Endothelial cell of umbilical vein (primary cell): ENCODE measurements around the gene FAM124B.

ENCODE experiments used
- CTCF ChIP-seq, 2 donors: IDR thresholded peaks; 1 replicate in 1 of 2; 2 replicates in 1 of 2; pipeline ENCODE4 v1.5.1; 2011; ENCODE audit warnings: low read length in 2 of 2, mild to moderate bottlenecking in 2 of 2, moderate library complexity in 2 of 2, control low read depth in 1 of 2, inconsistent platforms in 1 of 2, low read depth in 1 of 2; ENCODE audit not compliant: insufficient read depth in 1 of 2; ENCODE audit errors: extremely low read depth in 1 of 2
- JUN ChIP-seq: IDR thresholded peaks from 2 replicates; pipeline ENCODE4 v1.6.1; 2011; ENCODE audit warnings: borderline replicate concordance, low read depth; ENCODE audit not compliant: insufficient read length, insufficient read depth

- TF ChIP-seq CTCF (IDR thresholded peaks at IDR 0.05; ENCODE audit: extremely low read depth in 1 of 2, insufficient read depth in 1 of 2, low read depth in 1 of 2, low read length in 2 of 2): no peak
- no peak for TF ChIP-seq JUN
Observed at GRCh38 chr2:224412141-224413015, 10.5 kb upstream of the FAM124B start.
